H9 (cell line): ENCODE measurements around the gene RIMBP2. TPM values are rescaled to one million over a fixed set of nuclear protein-coding genes. Genes with fewer than 3 reads are reported as not detected.

ENCODE experiments used
- DNase-seq: peaks from one replicate; pipeline ENCODE4 v3.0.0-alpha.2; 2017
- H2AFZ ChIP-seq: one replicate; pipeline ENCODE4 v1.6.1; 2013; ENCODE audit warnings: mild to moderate bottlenecking, low read length, control low read depth, moderate library complexity
- H2AK5ac ChIP-seq: 2 replicates; pipeline ENCODE4 v1.6.1; 2013; ENCODE audit warnings: low read length, control low read depth, mixed read lengths; ENCODE audit not compliant: insufficient read length
- H2BK120ac ChIP-seq: one replicate; pipeline ENCODE4 v1.6.1; 2013; ENCODE audit warnings: low read depth, mild to moderate bottlenecking, low read length, control low read depth, inconsistent platforms; ENCODE audit not compliant: poor library complexity, severe bottlenecking
- H2BK12ac ChIP-seq: 2 replicates; pipeline ENCODE4 v1.6.1; 2013; ENCODE audit warnings: low read length, control low read depth, mixed read lengths, low read depth; ENCODE audit not compliant: insufficient read length
- H2BK15ac ChIP-seq: 2 replicates; pipeline ENCODE4 v1.6.1; 2013; ENCODE audit warnings: low read depth, low read length, control low read depth
- H2BK20ac ChIP-seq: one replicate; pipeline ENCODE4 v1.6.1; 2013; ENCODE audit warnings: low read depth, mild to moderate bottlenecking, low read length, control low read depth, inconsistent platforms; ENCODE audit not compliant: poor library complexity, severe bottlenecking
- H2BK5ac ChIP-seq: 2 replicates; pipeline ENCODE4 v1.6.1; 2013; ENCODE audit warnings: low read length, control low read depth, mixed read lengths; ENCODE audit not compliant: insufficient read length
- H3K14ac ChIP-seq: 2 replicates; pipeline ENCODE4 v1.6.1; 2013; ENCODE audit warnings: low read length, control low read depth; ENCODE audit not compliant: insufficient read depth
- H3K18ac ChIP-seq: 2 replicates; pipeline ENCODE4 v1.6.1; 2013; ENCODE audit warnings: low read depth, mild to moderate bottlenecking, mixed read lengths, low read length, control low read depth; ENCODE audit not compliant: insufficient read length
- H3K23ac ChIP-seq: 2 replicates; pipeline ENCODE4 v1.6.1; 2013; ENCODE audit warnings: low read length, control low read depth, mixed read lengths, low read depth; ENCODE audit not compliant: insufficient read length
- H3K23me2 ChIP-seq: 2 replicates; pipeline ENCODE4 v1.6.1; 2013; ENCODE audit warnings: low read depth, mild to moderate bottlenecking, mixed read lengths, low read length, control low read depth; ENCODE audit not compliant: insufficient read length, poor library complexity, severe bottlenecking
- H3K27ac ChIP-seq: 2 replicates; pipeline ENCODE4 v1.5.1; 2013; ENCODE audit warnings: low read length, control low read depth, mixed read lengths, low read depth; ENCODE audit not compliant: insufficient read length
- H3K27me3 ChIP-seq: 2 replicates; pipeline ENCODE4 v1.6.1; 2013; ENCODE audit warnings: low read length, control low read depth, inconsistent platforms; ENCODE audit not compliant: insufficient read depth
- H3K4ac ChIP-seq: 2 replicates; pipeline ENCODE4 v1.6.1; 2013; ENCODE audit warnings: low read depth, mild to moderate bottlenecking, control low read depth, inconsistent platforms, low read length, moderate library complexity
- H3K4me1 ChIP-seq: 2 replicates; pipeline ENCODE4 v1.6.1; 2013; ENCODE audit warnings: low read length, control low read depth, inconsistent platforms; ENCODE audit not compliant: insufficient read depth
- H3K4me2 ChIP-seq: 2 replicates; pipeline ENCODE4 v1.6.1; 2013; ENCODE audit warnings: low read length, control low read depth, mixed read lengths; ENCODE audit not compliant: insufficient read length, insufficient read depth
- H3K56ac ChIP-seq: 2 replicates; pipeline ENCODE4 v1.6.1; 2013; ENCODE audit warnings: low read depth, mild to moderate bottlenecking, mixed read lengths, low read length, control low read depth; ENCODE audit not compliant: insufficient read length
- H3K79me1 ChIP-seq: 2 replicates; pipeline ENCODE4 v1.6.1; 2013; ENCODE audit warnings: low read depth, mild to moderate bottlenecking, moderate library complexity, low read length, control low read depth, inconsistent platforms; ENCODE audit not compliant: insufficient read depth, poor library complexity, severe bottlenecking
- H3K79me2 ChIP-seq: 2 replicates; pipeline ENCODE4 v1.6.1; 2013; ENCODE audit warnings: low read length, control low read depth, inconsistent platforms; ENCODE audit not compliant: insufficient read depth
- H3K9ac ChIP-seq: 2 replicates; pipeline ENCODE4 v1.6.1; 2013; ENCODE audit warnings: low read length, control low read depth, mixed read lengths; ENCODE audit not compliant: insufficient read length; ENCODE audit errors: extremely low read depth
- H3K9me3 ChIP-seq: one replicate; pipeline ENCODE4 v1.6.1; 2013; ENCODE audit warnings: low read depth, low read length, inconsistent platforms; ENCODE audit not compliant: control insufficient read depth
- H3T11ph ChIP-seq: one replicate; pipeline ENCODE4 v1.6.1; 2013; ENCODE audit warnings: mild to moderate bottlenecking, low read length, control low read depth, inconsistent platforms
- H4K20me1 ChIP-seq: one replicate; pipeline ENCODE4 v1.6.1; 2013; ENCODE audit not compliant: control insufficient read depth, insufficient read length, insufficient read depth
- H4K5ac ChIP-seq: 2 replicates; pipeline ENCODE4 v1.6.1; 2013; ENCODE audit warnings: low read depth, mild to moderate bottlenecking, mixed read lengths, low read length, control low read depth; ENCODE audit not compliant: insufficient read length
- H4K8ac ChIP-seq: replicated peaks from 2 replicates; pipeline ENCODE4 v1.6.1; 2013; ENCODE audit warnings: low read length, control low read depth, mixed read lengths, low read depth; ENCODE audit not compliant: insufficient read length
- H4K91ac ChIP-seq: 2 replicates; pipeline ENCODE4 v1.6.1; 2013; ENCODE audit warnings: low read depth, mild to moderate bottlenecking, moderate library complexity, mixed read lengths, low read length, control low read depth; ENCODE audit not compliant: insufficient read length
- H3K27ac Mint-ChIP-seq, 3 experiments: 2 replicates in 2 of 3; 3 replicates in 1 of 3; pipeline ENCODE4 v1.8.0; 2020 to 2021; ENCODE audit warnings: mixed read lengths in 3 of 3, mild to moderate bottlenecking in 1 of 3, moderate library complexity in 1 of 3
- H3K27me3 Mint-ChIP-seq: 2 replicates; pipeline ENCODE4 v1.8.0; 2021; ENCODE audit warnings: low read depth, mild to moderate bottlenecking, moderate library complexity, mixed read lengths
- H3K36me3 Mint-ChIP-seq, 3 experiments: 2 replicates in 2 of 3; 3 replicates in 1 of 3; pipeline ENCODE4 v1.8.0; 2020 to 2021; ENCODE audit warnings: low read depth in 3 of 3, mixed read lengths in 3 of 3; ENCODE audit not compliant: insufficient read depth in 1 of 3
- H3K4me1 Mint-ChIP-seq, 2 experiments: 2 replicates each; pipeline ENCODE4 v1.8.0; 2020; ENCODE audit warnings: mixed read lengths in 2 of 2
- H3K4me3 Mint-ChIP-seq, 2 experiments: 2 replicates in 1 of 2; 3 replicates in 1 of 2; pipeline ENCODE4 v1.8.0; 2020 to 2021; ENCODE audit warnings: mild to moderate bottlenecking in 2 of 2, mixed read lengths in 2 of 2, moderate library complexity in 1 of 2
- H3K9me3 Mint-ChIP-seq, 2 experiments: 2 replicates in 1 of 2; 3 replicates in 1 of 2; pipeline ENCODE4 v1.8.0; 2020; ENCODE audit warnings: mild to moderate bottlenecking in 2 of 2, mixed read lengths in 2 of 2, moderate library complexity in 1 of 2
- CTCF ChIP-seq: fragments of 200-600 bp; sonication (generic); conservative IDR thresholded peaks from 3 replicates; pipeline ENCODE4 v1.8.0; 2021; ENCODE audit warnings: antibody characterized with exemption, mild to moderate bottlenecking
- WGBS: extraction: QIAGEN DNeasy Blood & Tissue Kit; methylation state at CpG from one replicate; pipeline ENCODE4 v1.1.7; 2013; ENCODE audit warnings: missing lambda C conversion rate, low lambda C conversion rate, mixed read lengths; ENCODE audit not compliant: insufficient read length; ENCODE audit errors: extremely low coverage; 5-methylcytosine and 5-hydroxymethylcytosine counted together
- total RNA-seq: library from RNA; stranded (reverse); gene quantifications from 2 replicates; pipeline ENCODE4 v1.2.1, GENCODE V29; 2021

The RIMBP2 gene
- total RNA-seq, 1 experiment from 2014 or later: 0.70 TPM

GRCh38 chr12:130644566-130644965, 71.5 kb downstream of the RIMBP2 start:
- Histone ChIP-seq H4K91ac (no peak overlapping the region), H3K56ac (no peak overlapping the region), H3T11ph (no peak overlapping the region), H2BK12ac (no peak overlapping the region), H3K23ac (no peak overlapping the region), H3K4me1 (no peaks in the 10 kb centered on the region), H3K18ac (no peak overlapping the region), H2BK5ac (no peak overlapping the region), H4K20me1 (no peaks in the 10 kb centered on the region), H2BK120ac (no peak overlapping the region), H2BK15ac (no peak overlapping the region), H3K27me3 (no peaks in the 10 kb centered on the region), H2AFZ (no peak overlapping the region), H3K79me2 (no peaks in the 10 kb centered on the region), H3K27ac (no peak overlapping the region), H3K9me3 (no peaks in the 10 kb centered on the region), H2BK20ac (no peak overlapping the region), H3K4me2 (no peak overlapping the region), H3K14ac (no peak overlapping the region), H3K9ac (no peak overlapping the region), H3K79me1 (no peaks in the 10 kb centered on the region), H4K5ac (no peak overlapping the region), H3K4ac (no peak overlapping the region), H2AK5ac (no peak overlapping the region), H3K23me2 (no peaks in the 10 kb centered on the region), H4K8ac (no peak overlapping the region)
- peaks cover 0 to 1% of the 10 kb centered on the region in 2 experiments; a peak in 1 of 4 replicates for H3K4me1 Mint-ChIP-seq
- 0 out of 7 replicates have a peak, but pooled peaks cover 0 to 1% (median 0%) of the 10 kb centered on the region in 3 experiments for H3K36me3 Mint-ChIP-seq
- no peak overlapping the region; a peak in 1 of 7 replicates for H3K27ac Mint-ChIP-seq
- no peak for DNase-seq
- H3K4me3 Mint-ChIP-seq: no peak overlapping the region
- no peak for TF ChIP-seq CTCF
- H3K9me3 Mint-ChIP-seq: peaks cover 0 to 3% of the 10 kb centered on the region in 2 experiments; a peak in 2 of 5 replicates
- peaks cover 19% of the 10 kb centered on the region for H3K27me3 Mint-ChIP-seq
- no CpG with 5 or more reads among the region's 13 CpGs for WGBS
